AG20443 (cell line): Measurements from ENCODE around the gene ARFGAP2.

Experiments
- DNase-seq: peaks from one replicate; pipeline ENCODE4 v3.0.0; 2012; ENCODE audit warnings: low spot score, mixed read lengths

Gene ARFGAP2

DNA sequence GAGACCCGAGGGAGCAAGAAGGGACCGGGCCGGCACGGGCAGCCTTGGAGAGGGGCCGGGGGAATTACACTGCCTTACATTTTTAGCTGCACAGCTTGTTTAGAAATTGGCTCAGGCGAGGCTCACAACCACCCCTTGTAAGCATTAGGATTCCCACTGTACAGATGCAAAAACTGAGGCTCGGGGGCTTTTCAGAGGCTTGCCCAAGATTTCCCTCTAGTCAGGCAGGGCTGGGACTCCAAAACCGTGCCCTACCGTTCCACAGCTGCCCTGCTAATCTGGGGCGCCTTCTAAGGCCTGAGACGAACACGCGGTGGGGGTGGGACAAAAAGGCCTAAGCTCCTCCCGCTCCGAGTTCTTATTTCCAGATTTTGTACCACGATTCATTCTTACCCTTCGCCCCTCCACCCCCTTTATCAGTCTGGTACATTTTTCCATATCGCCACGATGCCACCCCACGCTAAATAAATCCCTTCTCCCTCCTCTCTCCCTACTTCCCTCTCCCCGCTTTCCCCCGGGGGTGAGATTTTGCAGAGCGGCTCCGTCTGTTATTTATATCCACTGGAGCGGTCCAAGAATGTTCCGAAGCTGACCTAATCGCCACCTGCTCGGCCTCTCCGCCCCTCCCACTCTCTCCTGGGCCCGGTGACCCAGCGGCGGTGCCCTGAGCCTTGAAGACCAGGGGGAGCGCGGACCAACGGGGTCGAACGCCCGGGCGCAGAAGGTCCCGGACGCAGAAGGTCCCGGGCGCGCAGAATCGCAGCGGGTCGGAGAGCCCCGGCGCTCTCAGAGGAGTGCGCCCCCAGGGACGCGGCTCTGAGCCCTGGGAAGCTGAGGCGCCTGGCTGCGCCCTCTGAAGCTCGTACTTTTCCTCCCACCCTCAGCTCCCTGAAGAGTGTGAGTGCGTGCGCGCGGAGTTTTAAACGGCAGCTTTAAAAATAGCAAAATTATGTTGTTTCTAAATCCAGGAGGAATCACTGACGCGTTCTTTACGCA, 10.3 kb upstream of the ARFGAP2 start:
- peak; percentile 40 for DNase-seq

DNA sequence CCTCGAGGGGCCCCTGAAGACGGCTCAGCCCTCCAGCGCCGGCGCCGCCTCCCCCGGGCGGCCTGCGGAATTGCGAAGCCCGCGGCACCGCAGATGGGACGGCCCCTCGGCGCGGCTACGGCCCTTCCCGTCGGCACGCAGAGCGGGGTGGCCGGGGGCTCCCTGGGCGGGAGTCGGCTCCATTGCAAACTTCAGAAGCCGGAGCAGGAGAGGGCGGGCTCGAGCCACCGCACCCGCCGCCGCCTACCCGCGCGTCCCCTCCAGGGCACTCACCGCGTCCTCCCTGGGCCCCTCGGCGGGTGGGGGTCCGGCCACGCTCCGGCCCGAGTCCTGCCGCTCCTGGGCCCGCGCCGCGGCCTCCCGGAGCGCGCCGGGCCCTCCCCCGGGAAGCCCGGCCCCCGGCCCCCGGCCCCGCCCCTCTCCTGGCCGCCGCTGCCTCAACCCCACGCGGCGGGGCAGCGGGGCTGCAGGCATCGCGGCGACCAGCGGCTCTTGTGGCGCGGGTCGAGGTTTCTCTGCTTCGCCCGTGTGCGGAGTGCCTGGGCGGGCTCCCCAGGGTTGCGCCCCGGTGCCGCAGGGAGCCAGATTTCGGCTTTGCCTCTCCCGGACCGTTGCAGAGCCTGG, 9.5 kb upstream of the ARFGAP2 start, which contains the start of gene PACSIN3:
TSS of gene PACSIN3 (minus strand) at position 359 of the 624 bp plus-strand sequence. CDS start 3,707 bp downstream, outside the sequence.
- peak; percentile 78 for DNase-seq

DNA sequence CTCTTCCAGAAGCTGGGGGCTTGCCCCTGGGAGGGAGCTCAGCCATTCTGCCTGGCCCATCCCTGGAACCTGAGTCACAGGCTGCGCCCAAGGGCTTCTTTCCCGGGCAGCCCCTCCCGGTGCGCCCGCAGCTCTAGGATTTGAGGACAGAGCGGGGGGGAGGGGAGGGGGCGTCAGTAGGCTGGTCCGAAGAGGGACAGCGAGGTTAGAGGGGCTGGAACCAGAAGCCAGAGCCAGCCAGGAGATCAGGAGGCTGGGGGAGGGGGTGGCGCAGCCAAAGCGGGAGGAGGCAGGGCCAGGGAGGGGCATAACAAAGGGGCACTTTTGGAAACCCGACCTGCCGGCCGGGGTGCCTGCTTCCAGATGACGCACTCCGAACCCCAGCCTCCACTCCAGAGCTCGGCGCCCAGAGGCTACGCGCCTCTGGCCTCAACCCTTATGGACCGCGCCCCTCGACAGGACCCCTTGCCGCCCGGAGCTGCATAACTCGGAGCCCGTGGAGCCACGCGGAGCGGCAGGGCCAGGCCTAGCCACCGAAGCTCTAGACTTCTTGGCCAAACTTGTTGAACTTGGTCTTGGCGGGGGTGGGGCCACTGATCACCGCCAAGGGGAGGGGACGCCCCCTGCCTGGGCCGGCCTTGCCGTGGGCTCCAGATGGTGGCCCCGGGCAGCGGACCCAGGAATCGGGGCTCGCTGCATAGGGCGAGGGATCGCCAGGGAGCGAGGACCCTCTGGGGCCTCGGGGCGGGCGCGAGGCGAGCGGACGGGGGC, 8.8 kb upstream of the ARFGAP2 start:
- peak; percentile 56 for DNase-seq

DNA sequence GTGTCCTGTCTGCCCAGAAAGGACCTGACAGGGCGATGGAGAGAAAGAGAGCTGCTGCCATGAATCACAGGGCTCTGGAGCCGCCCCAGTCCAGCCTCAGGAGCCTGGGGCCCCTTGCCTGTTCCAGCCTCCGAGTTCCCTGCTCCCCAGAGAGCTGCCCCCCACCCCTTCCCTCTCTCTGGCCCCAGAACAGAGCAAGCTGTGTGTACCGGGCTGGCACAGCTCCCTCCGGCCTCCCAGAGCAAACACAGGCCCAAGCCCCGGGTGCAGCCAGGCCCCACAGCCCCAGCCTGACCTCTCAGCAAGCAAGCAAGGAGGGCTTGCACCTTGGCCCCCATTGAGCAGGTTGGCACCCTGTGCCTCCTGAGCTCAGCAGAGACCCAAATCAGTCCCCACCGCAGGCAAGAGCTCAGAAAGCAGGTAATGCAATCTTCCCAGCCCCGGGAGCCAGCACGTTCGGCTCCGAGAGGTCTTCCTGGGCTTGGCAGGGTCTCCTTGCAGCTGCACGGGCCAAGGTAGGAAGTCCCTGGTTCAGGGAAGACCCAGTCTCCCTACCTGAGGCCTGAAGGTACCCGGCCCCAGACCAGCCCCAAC, 8.1 kb upstream of the ARFGAP2 start:
- no peak for DNase-seq

DNA sequence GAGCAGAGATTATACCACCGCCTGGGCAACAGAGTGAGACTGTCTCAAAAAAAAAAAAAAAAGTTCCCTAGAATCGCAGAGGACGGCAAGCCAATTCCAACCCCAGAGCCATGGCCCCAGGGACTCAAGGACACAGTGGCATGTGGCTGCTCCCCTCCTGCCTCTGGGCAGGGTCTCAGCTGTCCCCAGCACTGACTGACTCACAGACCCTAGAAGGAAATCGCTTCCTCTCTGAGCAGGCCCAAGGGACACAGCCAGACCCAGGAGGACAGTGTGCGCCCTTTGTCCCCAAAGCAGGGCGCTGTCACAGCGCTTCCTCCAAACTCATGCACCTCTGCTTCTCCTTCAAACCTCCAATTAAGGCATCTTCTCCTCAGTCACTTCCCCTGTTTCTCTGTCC, 7.3 kb upstream of the ARFGAP2 start:
- no peak for DNase-seq

DNA sequence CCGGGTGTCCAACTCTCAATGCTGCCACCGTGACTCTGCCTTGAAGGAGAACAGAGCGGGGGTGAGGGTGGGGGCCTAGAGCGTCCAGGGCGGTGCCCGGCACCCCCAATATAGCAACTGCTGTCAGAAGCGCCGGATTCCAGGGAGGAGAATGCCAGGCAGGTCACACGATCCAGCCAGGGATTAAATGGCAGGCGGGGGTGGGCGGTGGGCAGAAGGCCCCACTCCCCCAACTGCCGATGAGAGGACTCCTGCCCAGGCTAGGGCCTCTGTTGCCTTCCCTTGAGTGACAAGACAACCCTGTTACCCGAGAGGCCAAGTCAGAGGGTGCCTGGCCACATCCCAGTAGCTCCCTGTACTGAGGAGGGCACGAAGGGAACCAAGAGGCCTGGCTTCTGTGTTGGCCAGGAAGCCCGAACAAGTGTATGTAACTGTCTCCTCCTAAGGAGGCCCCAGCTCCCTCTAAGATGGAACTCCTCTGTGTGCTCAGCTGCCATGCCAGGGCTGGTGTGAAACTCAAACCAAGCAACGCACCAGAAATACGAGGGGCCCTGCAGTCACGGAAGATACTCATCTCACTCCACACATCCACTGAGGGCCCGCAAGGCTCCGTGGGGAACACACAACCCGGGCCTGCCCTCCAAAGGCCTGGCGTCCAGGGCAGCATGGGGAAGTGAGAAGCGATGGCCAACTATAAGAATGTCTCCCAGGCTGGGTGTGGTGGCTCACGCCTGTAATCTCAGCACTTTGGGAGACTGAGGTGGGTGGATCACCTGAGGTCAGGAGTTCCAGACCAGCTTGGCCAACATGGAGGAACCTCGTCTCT, 6.6 kb upstream of the ARFGAP2 start:
- DNase-seq: no peak

DNA sequence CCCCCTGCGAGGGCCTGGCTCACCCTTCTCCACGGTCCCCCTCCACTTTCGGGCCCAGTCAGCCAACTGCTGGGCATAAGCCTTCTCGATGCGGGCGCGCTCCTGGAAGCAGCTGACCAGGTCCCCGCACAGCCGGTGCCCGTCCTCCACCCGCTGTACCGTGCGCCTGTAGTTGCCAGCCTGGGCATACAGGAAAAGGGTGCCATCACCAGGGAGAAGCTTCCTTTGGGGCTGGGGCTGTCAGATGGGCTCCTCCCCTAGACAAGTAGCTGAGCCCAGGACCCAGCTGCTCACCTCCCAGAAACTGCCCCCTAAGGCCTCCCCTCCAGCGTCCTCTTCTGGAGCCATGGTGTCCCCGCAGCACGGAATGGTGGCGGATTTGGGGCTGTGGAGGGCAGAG, 5.7 kb upstream of the ARFGAP2 start:
- no peak for DNase-seq

DNA sequence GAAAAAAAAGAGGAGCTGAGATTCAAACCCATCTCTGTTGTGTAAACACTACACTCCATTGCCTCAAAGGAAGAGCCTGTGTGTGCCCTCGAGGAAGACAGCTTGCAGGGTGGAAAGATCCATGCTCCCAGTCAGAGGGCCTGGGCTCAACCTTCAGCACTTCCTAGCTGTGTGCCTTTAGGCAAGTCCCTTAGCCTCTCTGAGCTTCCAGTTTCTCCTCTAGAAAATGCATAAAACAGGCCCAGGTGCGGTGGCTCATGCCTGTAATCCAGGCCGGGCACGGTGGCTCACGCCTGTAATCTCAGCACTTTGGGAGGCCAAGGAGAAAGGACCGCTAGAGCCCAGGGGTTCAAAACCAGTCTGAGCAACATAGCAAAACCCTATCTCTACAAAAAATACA, 4.6 kb upstream of the ARFGAP2 start:
- no peak for DNase-seq

DNA sequence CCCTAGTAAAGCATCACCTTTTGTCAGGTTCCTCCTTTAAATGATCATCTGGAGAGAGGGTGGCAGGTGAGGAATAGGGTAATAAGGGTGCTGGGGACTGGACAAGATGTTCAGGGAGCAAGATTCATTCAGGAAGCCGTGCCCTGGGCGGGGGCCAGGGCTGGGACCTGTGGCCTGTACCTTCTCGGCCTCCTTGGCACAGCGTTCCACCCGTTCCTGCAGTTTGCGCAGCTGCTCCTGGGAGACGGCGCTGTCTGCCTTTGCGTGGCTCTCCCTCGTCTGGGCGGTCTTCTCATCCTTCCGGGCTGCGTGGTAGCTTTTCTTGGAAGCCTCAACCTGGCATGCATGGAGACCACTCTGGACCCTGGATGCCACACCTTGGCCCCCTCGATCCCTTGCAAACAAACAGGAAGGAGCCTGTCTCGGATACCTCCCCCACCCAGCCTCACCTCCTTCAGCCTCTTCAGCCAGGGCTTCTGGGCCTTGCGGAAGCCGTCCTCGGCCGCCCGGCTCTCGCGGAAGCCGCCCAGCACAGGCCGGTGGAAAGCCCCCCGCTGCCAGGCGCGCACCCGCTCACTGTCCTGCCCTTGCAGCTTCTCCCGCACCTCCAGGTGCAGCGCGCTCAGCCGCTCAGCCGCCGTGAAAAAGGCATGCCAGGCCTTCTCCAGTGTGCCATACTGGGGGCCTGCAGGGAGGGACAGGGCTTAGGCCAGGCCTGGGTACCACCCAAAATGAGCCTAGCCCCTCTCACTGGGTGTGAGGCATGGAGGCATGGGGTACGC, 3.5 kb upstream of the ARFGAP2 start:
- no peak for DNase-seq

DNA sequence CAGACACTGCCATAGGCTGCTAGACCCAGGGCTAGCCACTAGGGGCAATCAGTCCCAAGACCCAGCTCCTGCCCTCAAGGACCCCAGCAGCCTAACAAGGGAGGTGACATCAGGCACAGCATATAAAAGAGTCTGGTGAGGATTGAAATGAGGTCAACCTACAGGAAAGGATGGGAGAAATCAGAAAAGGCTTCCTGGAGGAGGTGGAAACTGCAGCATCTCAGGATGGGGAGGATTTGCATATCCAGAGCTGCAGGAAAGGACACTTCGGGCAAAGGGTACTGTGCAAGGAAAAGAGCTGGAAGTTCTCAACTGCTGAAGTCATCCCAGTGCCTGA, 2.9 kb upstream of the ARFGAP2 start:
- DNase-seq: peak; percentile 67

DNA sequence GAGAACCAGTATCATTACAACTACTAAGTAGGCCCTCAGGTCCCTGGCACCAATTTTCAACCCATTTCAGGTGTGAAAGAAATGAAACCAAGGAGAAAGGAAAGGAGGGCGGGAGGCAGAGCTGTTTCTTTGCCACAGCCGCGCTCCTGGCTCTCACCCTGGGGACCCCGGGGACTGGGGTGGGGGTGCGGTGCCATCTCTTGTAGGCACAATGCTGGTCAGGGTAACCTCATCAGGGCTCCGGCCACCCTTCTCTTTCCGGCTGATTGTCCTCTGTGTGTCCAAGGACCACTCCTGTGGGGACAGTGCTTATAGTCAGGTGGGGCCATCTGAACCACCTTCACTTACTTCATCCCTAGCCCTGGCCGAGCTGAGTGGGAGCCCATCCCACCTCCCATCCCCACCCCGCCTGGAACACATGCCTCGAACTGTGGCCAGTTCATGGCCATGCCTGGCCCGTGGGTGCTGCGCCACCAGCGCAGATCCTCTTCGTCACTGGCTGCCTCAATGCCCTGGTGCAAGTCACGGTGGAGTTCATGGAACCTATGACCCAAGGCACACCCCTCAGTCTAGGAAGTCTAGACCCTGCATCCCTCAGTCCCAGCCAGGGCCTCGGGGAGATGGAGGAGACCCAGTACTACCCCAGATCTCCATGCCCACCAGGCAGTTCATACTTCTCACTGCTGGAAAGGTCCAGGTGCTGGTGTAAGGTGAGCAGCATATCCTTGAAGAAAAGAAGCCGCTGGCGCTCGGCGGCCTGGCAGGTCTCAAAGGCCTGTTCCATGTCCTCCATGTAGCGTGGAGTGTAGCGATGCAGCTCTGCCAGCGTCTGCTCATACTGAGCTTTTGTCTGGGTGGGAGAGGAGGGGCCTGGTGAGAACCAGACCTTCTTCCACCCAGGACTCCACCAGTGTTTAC, 2.3 kb upstream of the ARFGAP2 start:
- no peak for DNase-seq

DNA sequence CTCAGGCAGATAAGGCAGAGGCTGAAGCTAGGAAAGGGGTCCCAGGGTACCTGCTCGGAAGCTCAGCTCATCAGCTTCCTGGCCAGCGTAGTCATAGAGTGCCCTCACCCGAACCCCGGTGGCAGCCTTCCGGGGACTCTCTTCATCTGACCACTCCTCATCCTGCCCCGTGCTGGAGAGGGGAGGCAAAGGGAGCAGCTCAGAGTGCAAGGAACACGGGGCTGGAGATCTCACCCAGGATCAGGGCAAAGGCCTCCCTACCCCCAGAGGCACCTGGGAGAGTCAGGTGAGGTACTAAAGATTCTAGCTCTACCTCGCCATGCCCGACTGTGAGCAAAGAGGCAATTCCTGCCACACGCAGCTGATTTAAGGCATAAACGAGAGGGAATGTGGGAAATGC, 1.6 kb upstream of the ARFGAP2 start:
- no peak for DNase-seq

DNA sequence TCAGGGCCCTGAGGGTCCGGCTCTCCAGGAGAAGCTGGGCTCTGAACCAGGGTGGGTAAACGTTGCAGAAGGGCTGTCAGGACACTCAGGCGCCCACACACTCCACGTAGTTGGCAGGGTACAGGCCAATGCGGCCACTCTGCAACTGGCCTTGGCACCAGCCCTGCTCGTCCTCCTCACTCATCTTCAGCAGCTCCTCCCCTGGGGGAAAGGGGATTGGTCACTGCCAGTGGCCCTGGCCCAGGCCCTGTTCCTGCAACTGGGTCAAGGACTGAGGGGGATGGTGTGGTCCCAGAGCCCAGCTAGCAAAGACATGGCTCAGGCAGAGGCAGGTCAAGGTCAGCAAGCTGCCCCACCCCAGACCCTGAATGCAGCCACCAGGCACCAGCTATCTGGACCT, 1.2 kb upstream of the ARFGAP2 start:
- DNase-seq: no peak

DNA sequence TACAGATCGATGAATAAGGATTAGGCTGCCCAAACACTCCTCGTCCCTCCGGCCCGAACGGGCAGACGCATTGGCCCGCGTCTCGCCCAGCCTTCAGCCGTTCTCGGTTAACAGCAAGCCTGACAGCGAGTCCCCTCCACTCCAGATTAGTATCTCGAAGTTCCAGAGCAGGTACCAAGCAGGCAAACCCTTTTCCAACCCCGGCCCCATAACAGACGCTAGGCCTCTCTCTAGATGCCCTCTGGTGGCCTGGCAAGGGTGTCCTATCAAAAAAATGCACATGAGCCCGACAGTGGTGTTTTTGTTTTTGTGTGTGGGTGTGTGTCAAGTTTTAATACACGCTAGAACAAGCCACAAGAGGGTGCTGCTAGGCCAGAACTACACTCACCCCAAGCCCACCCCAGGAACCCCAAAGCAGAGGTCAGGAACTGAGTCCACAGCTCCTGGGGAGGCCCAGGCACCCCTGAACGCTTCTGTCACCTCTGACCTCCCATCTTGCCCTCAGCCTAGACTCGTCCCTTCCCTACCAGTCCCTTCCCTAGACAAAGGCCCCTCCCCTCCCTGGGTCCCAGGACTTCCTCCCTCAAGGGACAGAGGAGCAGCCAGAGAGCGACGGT, 658 bp upstream of the ARFGAP2 start:
- DNase-seq: peak; percentile 77

DNA sequence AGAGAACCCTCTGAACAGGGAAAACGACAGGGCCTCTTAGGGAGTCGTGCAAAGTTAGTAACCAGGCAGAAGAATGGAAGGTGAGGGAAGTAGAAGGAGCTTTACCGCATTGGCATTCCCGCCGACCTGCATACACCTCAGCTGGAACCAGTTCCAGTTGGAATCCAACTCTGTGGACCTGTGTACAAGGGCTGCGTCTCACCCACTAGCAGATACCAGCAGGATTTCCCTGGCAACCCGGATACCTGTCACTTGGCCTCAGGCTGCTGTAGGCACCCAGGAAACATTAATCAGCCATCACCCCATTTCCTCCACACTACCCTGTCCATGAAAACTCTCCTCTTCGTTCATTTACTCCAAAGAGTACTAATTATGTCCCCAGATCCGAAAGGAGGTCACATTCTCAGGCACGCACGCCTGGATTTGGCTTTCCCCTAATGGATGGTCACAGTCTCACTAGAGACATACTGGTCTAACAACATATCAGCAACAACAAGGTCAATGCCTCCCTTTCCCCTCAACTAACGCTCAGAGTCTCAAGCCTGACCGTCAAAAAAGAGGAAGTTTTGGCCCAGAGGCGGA, 842 bp downstream of the ARFGAP2 start:
- no peak for DNase-seq

DNA sequence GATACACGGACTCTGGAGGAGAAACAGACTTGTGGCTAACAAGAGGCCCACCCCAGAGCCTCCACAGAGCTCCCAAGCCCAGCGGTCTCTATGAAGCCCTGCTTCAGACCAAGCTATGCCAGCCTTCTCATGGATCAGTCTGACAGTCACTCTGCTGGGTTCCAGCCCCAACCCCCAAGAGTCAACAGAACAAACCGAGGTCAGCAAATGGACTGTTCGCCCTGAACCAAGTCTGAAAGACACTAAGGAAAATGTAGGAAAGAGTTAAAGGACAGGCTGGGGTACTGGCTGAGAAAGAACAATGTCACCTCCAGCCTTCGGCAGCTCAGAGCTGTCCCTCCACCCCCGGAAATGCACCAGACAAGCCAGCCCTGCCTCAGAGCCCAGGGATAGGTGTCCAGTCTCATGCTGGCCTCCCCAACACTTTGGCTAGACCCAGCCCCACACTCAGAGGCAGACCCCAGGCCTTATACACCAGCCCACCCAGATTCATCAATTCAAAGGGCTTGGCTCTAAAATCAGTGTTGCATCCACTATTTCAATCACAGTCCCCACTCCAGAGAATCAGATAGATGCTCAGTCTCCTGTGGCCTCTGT, 3.8 kb downstream of the ARFGAP2 start:
- DNase-seq: no peak

DNA sequence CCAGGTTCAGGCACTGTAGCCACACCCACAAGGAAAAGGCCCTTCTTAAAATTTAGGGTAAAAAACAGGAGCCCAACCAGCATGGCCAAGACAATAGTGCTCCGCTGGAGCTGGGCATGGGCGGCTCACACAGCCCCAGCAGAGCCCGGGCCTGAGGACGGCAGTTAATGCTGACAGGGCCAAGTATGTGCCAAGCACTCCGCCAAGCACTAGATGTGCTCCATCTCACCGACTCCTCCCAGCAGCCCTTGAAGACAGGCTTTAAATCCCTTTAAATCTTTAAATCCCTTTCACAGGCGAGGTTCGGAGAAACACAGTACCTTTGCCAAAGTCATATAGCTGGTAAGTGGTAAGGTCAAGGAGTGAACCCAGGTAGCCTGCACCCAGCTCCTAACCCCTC, 4.8 kb downstream of the ARFGAP2 start:
- DNase-seq: no peak
